ENCODE results near the gene LRRC52. TPM values are rescaled to one million over a fixed set of nuclear protein-coding genes. Genes with fewer than 3 reads are reported as not detected.
"Not testable (repeated sequence)": the region's sequence is repeated elsewhere in the genome, so short reads cannot be mapped to it uniquely, and the experiment has no call there.

The LRRC52 gene
- total RNA-seq, 1 donor from 2014 or later = not detected

GRCh38 chr1:165575468-165576099, 31.8 kb downstream of the LRRC52 start:
- H3K36me3 Mint-ChIP-seq (ENCODE audit: low read depth) = no peaks in the 10 kb centered on the region
- H3K4me1 Mint-ChIP-seq (ENCODE audit: low read depth) = no peaks in the 10 kb centered on the region
- no peak overlapping the region for H3K27ac Mint-ChIP-seq
- H3K9me3 Mint-ChIP-seq = no peaks in the 10 kb centered on the region
- intact Hi-C loops (cut with micrococcal nuclease) = loop anchor here (10.0 kb wide), 1 partner anchor 61 kb away; no protein-coding TSS in a partner anchor
- DNase-seq (ENCODE audit: low spot score) = no peak
- no peak overlapping the region for H3K4me3 Mint-ChIP-seq
- peaks cover 30% of the 10 kb centered on the region for H3K27me3 Mint-ChIP-seq (ENCODE audit: insufficient read depth)

- Mint-ChIP-seq H3K9me3 (no peaks in the 10 kb centered on the region), H3K4me3 (no peak overlapping the region)
- intact Hi-C loops (cut with micrococcal nuclease) = loop anchor here (10.0 kb wide), 1 partner anchor 62 kb away; no protein-coding TSS in a partner anchor
These were observed 32.7 kb downstream of the LRRC52 start for GRCh38 chr1:165576536-165576935.

DNA sequence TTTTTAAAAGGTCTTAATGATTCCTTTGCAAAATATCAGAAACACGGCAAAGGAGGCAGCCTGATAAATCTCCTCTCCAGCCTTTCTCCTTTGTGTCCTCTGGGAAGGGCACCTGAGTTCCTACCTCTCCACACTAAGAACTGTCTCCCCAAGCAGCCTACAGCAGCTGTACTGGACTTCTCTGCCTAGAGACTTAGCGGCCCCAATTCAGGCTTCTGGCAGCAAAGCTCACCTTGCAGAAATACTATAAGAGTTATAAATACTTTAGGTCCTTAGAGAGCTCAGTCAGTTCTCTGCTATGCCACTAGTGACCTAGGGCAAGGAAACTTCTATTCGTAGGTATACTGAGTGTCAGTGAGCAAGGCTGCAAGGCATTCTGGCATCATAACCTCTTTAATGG, 33.9 kb downstream of the LRRC52 start:
- Mint-ChIP-seq H3K9me3 (no peaks in the 10 kb centered on the region), H3K27ac (no peak overlapping the region), H3K36me3 (ENCODE audit: low read depth) (no peaks in the 10 kb centered on the region), H3K4me1 (ENCODE audit: low read depth) (no peaks in the 10 kb centered on the region), H3K4me3 (no peak overlapping the region), H3K27me3 (ENCODE audit: insufficient read depth) (peaks cover 25% of the 10 kb centered on the region)
- DNase-seq (ENCODE audit: low spot score) = no peak
- intact Hi-C loops (cut with micrococcal nuclease) = loop anchor here (10.0 kb wide), 1 partner anchor 63 kb away; no protein-coding TSS in a partner anchor

More at GRCh38 chr1:165576536-165576935, 32.7 kb downstream of the LRRC52 start:
- no peak overlapping the region for H3K27ac Mint-ChIP-seq
- H3K4me1 Mint-ChIP-seq (ENCODE audit: low read depth) = no peaks in the 10 kb centered on the region
- H3K36me3 Mint-ChIP-seq (ENCODE audit: low read depth) = no peaks in the 10 kb centered on the region
- no peak for DNase-seq (ENCODE audit: low spot score)
- peaks cover 26% of the 10 kb centered on the region for H3K27me3 Mint-ChIP-seq (ENCODE audit: insufficient read depth)

- H3K4me1 Mint-ChIP-seq (ENCODE audit: low read depth) = no peaks in the 10 kb centered on the region
- H3K27me3 Mint-ChIP-seq (ENCODE audit: insufficient read depth) = peaks cover 20% of the 10 kb centered on the region
- no peaks in the 10 kb centered on the region for H3K36me3 Mint-ChIP-seq (ENCODE audit: low read depth)
- no peaks in the 10 kb centered on the region for H3K9me3 Mint-ChIP-seq
- no peak for DNase-seq (ENCODE audit: low spot score)
- no peak overlapping the region for H3K27ac Mint-ChIP-seq
- no peak overlapping the region for H3K4me3 Mint-ChIP-seq
- intact Hi-C loops (cut with micrococcal nuclease) = no loop called here
These were observed 37.4 kb downstream of the LRRC52 start for GRCh38 chr1:165580931-165581871.

DNA sequence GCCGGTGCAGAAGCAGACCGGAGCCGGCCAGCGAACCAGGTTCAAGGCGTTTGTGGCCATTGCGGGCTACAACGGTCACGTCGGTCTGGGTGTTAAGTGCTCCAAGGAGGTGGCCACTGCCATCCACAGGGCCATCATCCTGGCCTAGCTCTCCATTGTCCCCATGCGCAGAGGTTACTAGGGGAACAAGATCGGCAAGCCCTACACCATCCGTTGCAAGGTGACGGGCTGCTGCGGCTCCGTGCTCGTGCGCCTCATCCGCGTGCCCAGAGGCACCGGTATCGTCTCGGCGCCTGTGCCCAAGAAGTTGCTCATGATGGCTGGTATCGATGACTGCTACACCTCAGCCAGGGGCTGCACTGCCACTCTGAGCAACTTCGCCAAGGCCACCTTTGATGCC, 38.1 kb downstream of the LRRC52 start:
- no peak for DNase-seq (ENCODE audit: low spot score)
- Mint-ChIP-seq H3K27ac (no peak overlapping the region), H3K4me3 (no peak overlapping the region), H3K9me3 (no peaks in the 10 kb centered on the region), H3K36me3 (ENCODE audit: low read depth) (no peaks in the 10 kb centered on the region), H3K4me1 (ENCODE audit: low read depth) (no peaks in the 10 kb centered on the region), H3K27me3 (ENCODE audit: insufficient read depth) (peaks cover 19% of the 10 kb centered on the region)
- intact Hi-C loops (cut with micrococcal nuclease) = no loop called here

- Mint-ChIP-seq H3K27me3 (ENCODE audit: insufficient read depth) (peaks cover 53% of the 10 kb centered on the region), H3K27ac (no peak overlapping the region), H3K36me3 (ENCODE audit: low read depth) (no peaks in the 10 kb centered on the region), H3K9me3 (no peaks in the 10 kb centered on the region), H3K4me1 (ENCODE audit: low read depth) (no peaks in the 10 kb centered on the region), H3K4me3 (no peak overlapping the region)
- intact Hi-C loops (cut with micrococcal nuclease) = no loop called here
- no peak for DNase-seq (ENCODE audit: low spot score)
These were observed 42.6 kb downstream of the LRRC52 start for GRCh38 chr1:165586398-165586797.

GRCh38 chr1:165591391-165591790, 47.6 kb downstream of the LRRC52 start:
- H3K4me3 Mint-ChIP-seq; H3K27ac Mint-ChIP-seq; H3K4me1 Mint-ChIP-seq (ENCODE audit: low read depth); DNase-seq (ENCODE audit: low spot score); H3K36me3 Mint-ChIP-seq (ENCODE audit: low read depth); H3K9me3 Mint-ChIP-seq: not testable (repeated sequence)
- peaks cover 78% of the 10 kb centered on the region for H3K27me3 Mint-ChIP-seq (ENCODE audit: insufficient read depth)
- intact Hi-C loops (cut with micrococcal nuclease) = loop anchor here (10.0 kb wide), 1 partner anchor 893 kb away; no protein-coding TSS in a partner anchor

DNA sequence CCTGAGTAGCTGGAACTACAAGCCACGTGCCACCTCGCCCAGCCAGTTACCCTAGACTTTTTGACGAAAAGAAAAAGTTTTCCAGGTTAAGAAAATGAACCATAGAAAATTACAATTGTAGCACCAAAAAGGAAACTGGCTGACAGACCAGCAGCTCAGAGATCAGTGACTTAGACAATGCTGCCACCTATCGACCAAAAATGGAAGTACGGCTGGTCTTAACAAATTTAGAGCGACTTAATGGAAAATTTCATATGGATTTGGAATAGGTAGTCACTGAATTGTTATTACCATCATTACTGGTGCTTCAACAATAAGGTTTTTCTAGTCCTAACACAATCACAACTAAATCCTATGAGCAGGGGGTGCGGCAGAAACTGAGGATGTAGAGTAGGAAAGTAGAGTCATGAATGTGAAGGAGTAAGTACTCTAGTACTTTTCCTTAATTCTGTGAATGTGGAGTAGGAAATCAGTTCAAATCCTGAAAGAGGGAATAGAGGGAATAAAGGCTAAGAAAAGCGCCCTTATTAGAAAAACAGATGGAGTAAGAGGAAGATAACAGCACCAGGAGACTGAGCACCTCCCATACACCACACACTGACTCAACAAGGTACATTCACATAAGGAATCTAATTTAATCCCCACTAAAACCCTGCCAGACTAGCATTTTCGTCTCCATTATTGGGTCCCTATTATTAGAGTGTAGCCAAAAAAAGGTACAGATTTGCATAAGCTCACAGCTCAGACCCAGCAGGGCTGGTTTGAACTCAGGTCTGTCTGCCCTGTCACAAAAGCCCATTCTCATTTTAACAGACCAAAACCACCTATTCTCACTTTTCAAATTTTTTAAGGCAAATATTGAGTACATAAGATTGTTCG, 49.4 kb downstream of the LRRC52 start:
- Mint-ChIP-seq H3K27me3 (ENCODE audit: insufficient read depth) (peaks cover 77% of the 10 kb centered on the region), H3K27ac (no peak overlapping the region), H3K36me3 (ENCODE audit: low read depth) (no peaks in the 10 kb centered on the region), H3K9me3 (no peaks in the 10 kb centered on the region), H3K4me3 (no peak overlapping the region), H3K4me1 (ENCODE audit: low read depth) (peaks cover 21% of the 10 kb centered on the region)
- intact Hi-C loops (cut with micrococcal nuclease) = loop anchor here (1.0 to 10.0 kb wide), 7 partner anchors 112 to 892 kb away; no protein-coding TSS in a partner anchor
- DNase-seq (ENCODE audit: low spot score) = peak; percentile 56

DNA sequence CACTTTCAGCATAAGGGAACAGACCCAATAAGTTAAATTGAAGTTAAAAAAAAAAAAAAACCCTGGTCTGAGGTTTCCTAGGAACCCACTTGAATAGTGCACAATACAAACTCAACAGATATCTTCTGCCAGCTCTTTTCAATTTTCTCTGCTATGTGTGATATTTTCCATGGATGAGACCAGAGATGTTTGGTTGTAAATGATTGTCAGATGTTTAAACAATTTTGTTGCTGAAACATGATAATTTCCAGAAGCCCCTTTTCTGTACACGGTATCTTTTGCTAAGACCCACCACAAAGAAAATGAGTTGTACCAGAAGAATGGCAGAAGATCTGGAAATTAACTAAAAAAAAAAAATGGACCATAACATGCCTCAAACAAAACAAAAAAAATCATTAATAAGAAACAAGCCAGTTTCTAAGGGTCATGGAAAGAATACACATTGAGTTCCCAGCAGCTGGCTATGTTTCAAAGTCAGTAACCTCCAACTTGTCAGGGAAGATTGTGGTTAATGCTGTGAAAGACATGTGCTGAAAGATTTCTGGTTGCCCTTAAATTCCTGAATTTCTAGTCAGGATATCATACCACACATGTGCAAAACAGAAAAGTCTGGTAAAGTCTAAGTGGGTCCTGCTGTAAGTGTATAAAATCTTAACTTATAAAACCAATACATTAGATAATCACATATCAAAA, 51.6 kb downstream of the LRRC52 start:
- no peak overlapping the region for H3K27ac Mint-ChIP-seq
- H3K4me3 Mint-ChIP-seq = no peak overlapping the region
- intact Hi-C loops (cut with micrococcal nuclease) = loop anchor here (10.0 kb wide), 1 partner anchor 889 kb away; no protein-coding TSS in a partner anchor
- H3K27me3 Mint-ChIP-seq (ENCODE audit: insufficient read depth) = peaks cover 61% of the 10 kb centered on the region
- peaks cover 38% of the 10 kb centered on the region for H3K4me1 Mint-ChIP-seq (ENCODE audit: low read depth)
- DNase-seq (ENCODE audit: low spot score) = no peak
- H3K36me3 Mint-ChIP-seq (ENCODE audit: low read depth) = no peaks in the 10 kb centered on the region
- H3K9me3 Mint-ChIP-seq = no peaks in the 10 kb centered on the region

DNA sequence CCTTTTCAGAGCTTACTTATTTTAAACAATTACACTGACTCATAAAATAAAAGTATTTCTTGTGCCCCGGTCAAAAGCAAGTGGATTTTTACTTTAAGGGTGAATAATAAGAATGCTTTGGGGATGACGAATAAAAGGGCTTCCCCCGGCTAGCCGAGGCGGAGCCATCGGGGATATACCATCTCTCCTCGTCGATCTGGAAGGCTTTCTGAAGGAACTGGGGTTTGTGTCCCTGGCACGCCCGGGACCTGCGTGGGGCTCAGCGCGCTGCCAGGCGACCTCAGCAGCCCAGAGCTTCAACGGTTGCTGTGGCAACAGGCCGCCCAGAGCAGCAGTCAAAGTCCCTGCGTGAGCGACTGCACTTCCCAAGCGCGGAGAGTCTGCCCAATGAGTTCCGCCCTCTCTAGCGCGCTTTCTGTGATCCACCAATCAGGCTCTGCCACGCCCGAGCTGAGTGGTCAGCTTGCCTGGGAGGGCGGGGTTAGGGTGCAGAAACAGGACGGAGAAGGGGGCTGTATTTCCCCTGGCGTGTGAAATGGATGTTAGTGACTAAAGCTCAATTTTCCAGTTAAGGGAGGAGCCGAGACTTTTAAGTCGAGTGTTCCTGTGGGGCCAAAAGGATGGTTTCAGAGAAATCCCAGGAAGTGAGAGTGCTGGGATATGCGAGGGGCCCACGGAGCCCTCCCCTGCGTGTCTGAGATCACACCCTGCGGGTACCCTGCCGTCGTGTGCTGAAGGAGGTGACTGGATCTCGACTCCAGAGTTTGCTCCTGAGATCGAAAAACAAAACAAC, 54.3 kb downstream of the LRRC52 start:
- Mint-ChIP-seq H3K4me3 (peak overlapping the region; percentile 86), H3K36me3 (ENCODE audit: low read depth) (no peaks in the 10 kb centered on the region), H3K27me3 (ENCODE audit: insufficient read depth) (peaks cover 43% of the 10 kb centered on the region), H3K4me1 (ENCODE audit: low read depth) (peaks cover 45% of the 10 kb centered on the region), H3K27ac (peak overlapping the region; percentile 93), H3K9me3 (no peaks in the 10 kb centered on the region)
- intact Hi-C loops (cut with micrococcal nuclease) = loop anchor here (1.0 to 10.0 kb wide), 6 partner anchors 32 to 887 kb away; partner anchors contain the start of genes ALDH9A1, FAM78B, TMCO1 and UCK2
- DNase-seq (ENCODE audit: low spot score) = peak; percentile 94

DNA sequence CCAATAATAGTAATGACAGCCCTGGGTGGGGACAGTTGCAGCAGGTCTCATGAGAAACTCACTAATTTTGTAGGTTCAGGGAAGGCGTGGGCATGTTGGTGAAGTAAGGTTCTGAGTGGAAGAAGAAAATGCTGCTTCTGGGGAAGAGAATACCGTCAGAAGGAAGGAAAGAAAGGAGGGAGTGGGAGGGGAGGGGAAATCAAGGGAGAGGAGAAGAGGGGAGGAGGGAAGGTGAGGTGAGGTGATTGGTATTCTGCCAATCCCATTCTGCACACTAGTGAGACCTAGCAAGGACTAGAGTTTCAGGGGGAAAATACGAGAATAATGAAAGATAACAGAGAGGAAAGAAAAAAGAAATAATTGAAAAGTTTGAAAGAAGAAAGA, 54.9 kb downstream of the LRRC52 start:
- no peak for DNase-seq (ENCODE audit: low spot score)
- Mint-ChIP-seq H3K27ac (peak overlapping the region; percentile 93), H3K9me3 (no peaks in the 10 kb centered on the region), H3K27me3 (ENCODE audit: insufficient read depth) (peaks cover 37% of the 10 kb centered on the region), H3K4me1 (ENCODE audit: low read depth) (peaks cover 43% of the 10 kb centered on the region), H3K4me3 (peak overlapping the region; percentile 86), H3K36me3 (ENCODE audit: low read depth) (no peaks in the 10 kb centered on the region)
- intact Hi-C loops (cut with micrococcal nuclease) = loop anchor here (1.0 to 10.0 kb wide), 6 partner anchors 32 to 886 kb away; partner anchors contain the start of genes ALDH9A1, FAM78B, TMCO1 and UCK2

All from activated T-helper 1 cell treated with anti-CD3 and anti-CD28 coated beads, Interleukin-12 subunit alpha, Interleukin-12 subunit beta, Interleukin-2, Interleukin-4 antibody, amounts not matched to agents 30 ng/mL and 10 ng/mL and 1 ng/mL, durations not matched to agents 14 hours and 24 hours and 36 hours (primary cell).